OCI-M1 (cell line): ENCODE data around the gene THOC1.
A peak's percentile ranks its signal among the peaks of the same experiment; 100 is the strongest.
"Not testable (repeated sequence)": the region's sequence is repeated elsewhere in the genome, so short reads cannot be mapped to it uniquely, and the experiment has no call there.

Source experiments
- DNase-seq: peaks from one replicate; lab custom pipeline; 2025; lab: John Stamatoyannopoulos, UW

Gene THOC1, protein sequence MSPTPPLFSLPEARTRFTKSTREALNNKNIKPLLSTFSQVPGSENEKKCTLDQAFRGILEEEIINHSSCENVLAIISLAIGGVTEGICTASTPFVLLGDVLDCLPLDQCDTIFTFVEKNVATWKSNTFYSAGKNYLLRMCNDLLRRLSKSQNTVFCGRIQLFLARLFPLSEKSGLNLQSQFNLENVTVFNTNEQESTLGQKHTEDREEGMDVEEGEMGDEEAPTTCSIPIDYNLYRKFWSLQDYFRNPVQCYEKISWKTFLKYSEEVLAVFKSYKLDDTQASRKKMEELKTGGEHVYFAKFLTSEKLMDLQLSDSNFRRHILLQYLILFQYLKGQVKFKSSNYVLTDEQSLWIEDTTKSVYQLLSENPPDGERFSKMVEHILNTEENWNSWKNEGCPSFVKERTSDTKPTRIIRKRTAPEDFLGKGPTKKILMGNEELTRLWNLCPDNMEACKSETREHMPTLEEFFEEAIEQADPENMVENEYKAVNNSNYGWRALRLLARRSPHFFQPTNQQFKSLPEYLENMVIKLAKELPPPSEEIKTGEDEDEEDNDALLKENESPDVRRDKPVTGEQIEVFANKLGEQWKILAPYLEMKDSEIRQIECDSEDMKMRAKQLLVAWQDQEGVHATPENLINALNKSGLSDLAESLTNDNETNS

DNA sequence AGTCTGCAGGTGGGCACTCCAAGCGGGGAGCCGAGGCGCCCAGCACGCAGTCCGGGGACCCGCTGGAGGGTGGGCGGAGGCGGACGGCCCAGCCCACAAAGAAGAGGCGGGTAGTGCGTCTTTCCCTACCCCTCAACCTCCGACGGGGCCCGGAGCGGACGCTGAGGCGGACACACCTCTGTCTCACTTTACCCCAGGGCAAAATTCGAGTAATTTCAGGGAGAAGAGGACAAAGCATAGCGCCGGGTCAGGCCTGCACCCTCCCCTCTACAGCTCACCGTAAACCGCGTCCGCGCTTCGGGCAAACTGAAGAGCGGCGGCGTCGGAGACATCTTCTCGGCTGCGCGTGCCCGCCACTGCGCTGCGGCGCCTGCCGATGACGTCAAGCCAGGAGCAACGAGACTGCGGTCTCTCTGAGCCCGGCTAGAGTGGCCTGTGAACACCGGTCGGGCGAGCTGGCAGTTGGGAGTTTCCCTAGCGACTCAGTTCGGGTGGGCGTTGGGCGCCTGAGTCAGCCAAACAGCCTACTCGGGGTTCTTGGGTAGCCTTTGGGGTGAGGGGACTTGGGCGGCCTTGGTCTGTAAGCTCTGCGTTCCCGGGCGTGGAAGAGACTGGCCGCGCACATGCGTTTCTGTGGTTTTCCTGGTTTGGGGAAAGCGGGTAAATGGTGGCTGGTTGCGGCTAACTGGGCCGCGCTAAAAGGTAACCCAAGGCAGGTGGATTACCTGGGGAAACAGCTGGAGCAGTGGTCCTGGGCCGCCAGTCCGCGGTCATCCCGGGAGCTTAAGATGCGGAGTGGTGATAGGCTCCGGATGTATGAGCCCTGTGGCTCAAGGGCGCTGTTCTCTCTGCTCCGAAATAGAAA lies at the start of gene THOC1:
TSS of gene THOC1 (minus strand) at position 360 of the 865 bp plus-strand sequence. CDS start at position 332, 28 bp downstream.
- peak; percentile 94 for DNase-seq

DNA sequence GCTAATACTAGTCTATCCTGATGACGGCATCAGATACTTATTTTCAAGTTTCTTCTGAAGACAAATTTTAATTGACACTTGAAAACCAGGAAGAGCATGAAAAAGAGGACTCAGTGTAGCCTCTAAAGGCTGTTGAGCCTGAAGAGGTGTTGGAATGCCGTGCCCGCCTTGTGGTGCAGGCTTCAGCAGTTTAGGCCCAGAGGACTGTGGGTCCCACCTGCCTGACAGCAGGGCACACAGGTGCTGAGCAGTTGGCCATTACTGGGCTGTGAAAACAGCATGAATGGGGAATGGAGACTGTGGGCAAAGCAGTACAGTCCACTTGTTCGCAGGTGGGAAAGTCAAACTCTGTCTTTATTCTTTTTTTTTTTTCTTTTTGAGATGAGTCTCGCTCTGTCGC lies 49.8 kb upstream of the THOC1 start:
- no peak for DNase-seq

DNA sequence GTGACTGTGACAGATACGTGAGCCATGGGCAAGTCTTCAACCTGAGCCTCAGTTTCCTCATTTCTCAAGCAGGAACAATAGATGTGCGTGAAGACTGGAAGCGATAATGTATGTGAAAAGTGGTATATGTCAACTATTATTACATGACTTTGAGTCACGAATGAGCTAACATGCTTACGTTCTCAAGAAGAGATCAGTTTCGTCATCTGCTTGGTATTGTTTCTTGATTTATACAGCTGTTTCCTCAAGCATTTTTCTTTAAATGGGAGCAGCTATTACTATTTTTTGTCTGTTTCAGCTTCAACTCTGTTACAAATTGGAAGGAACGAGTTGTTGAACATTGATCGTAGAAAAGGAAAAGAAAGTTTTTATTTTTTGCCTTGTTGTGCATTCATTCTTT lies 48.5 kb upstream of the THOC1 start:
- DNase-seq, result no peak

DNA sequence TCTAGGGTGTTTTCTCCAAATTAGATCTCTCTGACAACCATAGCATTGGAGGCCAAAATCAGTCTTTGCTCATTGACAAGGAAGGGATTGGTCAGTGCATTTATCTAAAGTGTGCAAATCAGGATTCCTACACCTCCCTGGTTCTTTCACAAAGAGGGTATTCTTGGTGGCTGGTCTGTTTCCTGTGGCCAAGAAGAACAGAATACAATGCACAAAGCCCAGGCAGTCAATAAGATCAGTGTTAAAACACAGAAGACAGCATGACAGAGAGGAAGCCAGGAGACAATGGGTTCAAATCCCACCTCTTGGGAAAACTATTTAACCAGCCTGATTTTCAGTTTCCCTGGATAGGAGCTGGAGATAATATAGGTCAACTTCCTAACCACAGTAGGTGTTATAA lies 46.1 kb upstream of the THOC1 start:
- no peak for DNase-seq

DNA sequence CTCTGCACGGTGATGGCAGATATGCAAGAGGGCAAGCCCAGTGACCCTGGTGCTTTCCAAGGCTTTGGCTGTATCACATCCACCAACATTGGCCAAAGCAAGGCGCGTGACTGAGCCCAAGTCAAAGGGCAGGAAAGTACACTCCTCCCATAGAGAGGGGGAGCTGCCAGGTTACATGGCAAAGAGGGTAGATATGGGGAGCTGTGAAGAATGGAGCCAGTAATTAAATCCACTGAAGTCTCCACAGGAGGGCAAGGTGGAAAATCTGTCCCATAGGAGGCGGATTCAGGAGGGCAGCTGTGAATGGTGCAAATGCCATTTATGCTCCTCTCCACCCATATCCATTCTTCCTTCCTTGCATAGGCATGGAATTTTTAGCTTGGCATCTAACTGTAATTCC lies 44.6 kb upstream of the THOC1 start:
- DNase-seq, result no peak

DNA sequence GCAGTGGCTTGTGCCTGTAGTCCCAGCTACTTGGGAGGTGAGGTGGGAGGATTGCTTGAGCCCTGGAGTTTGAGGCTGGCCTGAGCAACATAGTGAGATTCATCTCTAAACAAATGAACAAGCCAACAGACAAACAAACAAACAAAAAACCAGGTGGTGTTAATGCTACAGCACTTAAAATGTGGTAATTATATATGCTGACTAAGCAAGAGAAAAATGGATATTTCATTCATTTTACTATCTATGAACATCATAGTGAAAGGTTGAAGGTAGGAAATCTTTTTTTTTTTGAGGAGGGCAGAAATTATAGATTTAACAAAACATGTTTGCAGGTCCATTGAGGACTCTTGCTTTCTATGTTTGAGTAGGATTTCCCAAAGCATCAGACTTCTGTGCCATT lies 42.2 kb upstream of the THOC1 start:
- no peak for DNase-seq

DNA sequence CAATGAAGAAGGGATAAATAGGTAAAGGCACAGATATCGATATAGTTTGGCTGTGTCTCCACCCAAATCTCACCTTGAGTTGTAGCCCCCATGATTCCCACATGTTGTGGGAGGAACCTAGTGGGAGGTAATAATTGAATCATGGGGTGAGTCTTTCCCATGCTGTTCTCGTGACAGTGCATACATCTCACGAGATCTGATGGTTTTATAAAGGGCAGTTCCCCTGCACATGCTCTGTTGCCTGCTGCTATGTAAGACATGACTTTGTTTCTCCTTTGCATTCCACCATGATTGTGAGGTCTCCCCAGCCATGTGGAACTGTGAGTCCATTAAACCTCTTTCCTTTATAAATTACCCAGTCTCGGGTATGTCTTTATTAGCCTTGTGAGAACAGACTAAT lies 40.2 kb upstream of the THOC1 start:
- DNase-seq, result not testable (repeated sequence)

DNA sequence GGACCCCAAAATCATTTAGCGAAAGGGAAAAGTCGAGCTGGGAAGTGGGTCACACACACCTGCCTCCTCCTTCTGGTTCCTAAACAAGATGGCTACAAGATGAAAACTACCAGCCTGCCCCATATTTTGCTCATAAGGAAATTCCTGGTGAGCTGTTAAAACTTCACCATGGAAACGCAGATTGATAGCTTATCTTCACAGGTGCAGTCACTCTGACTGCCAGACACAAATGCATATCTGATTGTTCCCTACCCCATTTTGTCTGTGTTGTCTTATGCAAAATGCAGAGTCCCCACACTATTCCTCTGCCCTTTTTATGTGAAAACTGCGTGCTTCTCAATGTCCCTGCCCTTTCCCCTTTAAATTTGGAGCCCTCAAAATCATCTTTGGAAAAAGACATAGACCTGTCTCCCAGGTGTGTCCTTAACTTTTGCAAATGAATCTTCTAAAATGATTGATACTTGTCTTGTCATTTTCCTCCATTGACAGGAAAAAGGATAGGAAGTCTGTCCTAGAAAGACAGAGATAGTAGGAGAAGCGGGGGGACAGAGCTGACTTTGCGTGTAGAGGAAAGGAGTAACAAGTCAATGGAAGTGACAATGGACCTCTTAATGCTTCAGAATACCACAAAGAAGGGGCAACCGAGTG lies 38.9 kb upstream of the THOC1 start:
- no peak for DNase-seq

DNA sequence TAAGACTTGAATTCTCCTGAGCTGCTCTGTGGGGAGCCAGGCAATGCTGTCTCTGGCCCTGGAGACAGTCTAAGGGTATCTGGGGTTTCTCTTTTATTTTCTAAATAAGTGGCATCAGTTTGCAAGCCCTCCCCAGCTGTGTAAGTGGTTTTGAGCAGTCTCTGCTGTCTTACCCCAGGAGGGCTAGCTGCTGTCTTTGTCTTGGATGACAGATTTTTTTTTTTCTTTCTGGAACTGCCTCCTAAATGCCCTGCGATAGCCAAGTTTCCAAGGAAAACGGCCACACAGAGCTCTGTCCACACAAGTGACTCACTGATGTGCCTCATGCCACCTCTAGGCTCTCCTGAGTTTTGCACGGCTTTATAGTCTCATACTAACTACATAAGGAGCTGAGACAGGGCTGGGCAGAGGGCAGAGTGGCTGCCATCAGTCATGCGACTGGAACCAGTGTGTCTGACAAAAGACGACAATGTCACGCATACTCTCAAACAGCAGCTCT lies 37.2 kb upstream of the THOC1 start:
- DNase-seq, result no peak

DNA sequence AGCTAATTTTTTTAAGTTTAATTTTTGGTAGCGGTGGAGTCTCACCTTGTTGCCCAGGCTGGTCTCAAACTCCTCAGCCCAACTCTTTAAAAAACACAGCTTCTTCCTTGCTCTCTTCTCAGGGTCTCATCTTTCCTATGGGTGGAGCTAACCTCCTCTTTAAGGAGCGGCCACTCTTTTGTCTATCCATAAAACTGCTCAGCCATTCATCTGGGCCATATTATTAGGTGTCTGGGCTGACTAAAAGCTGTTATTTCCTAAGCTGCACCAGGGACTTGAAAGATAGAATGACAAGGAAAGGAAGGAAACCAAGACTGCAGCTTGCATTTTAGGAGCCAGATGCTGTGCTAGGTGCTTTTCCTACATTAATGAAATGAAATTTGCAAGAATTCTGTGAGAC lies 35.8 kb upstream of the THOC1 start:
- DNase-seq, result no peak

DNA sequence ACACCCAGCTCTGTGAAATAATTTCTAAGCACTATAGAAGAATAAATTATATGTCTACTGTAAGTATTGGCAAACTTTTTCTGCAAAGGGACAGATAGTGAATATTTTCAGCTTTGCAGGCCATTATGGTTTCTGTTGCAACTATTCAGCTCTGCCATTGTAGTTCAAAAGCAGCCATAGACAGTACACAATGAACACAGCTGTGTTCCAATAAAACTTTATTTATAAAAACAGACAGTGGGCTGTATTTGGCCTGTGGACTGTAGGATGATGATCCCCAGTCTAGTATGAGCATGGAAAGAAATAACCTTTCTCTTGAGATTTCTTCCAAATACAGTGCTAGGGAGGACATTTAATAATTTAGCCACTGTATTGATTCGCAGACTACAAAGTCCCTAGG lies 35.2 kb upstream of the THOC1 start:
- no peak for DNase-seq

DNA sequence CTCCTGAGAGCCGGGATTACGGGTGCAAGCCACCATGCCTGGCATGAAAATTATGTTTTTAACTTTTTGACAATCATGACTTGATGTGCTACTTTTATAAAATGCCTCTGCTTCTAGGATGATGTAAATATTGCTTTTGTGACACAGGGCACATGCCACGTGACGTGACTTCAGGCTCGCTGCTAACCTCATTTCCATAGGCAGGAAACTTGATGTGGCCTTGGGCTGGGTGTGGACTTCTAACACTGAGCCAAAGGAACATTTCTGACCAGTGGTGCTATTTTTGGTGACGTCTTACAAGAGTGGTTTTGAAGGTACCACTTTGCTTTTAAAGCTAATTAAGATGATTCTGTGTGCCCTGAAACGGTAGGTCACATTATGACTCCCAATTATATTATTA lies 34.2 kb upstream of the THOC1 start:
- DNase-seq, result no peak

DNA sequence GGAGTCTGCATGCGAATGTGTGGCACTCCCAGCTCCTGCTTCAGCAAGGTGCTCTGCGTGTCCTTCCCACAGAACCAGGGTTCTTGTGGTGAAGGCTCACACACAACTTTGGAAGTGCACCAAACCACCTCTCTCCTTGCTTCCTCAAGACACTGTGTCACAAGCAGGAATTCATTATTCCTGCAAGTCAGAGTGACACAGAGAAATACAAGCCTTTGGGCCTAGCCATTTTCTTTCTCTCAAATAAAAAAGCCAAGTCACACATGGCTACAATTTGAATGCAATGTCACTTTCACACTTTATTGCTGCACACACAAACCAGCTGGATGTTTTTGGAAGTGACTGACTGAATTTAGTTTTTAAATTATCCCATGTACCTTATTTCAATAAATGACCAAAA lies 30.1 kb upstream of the THOC1 start:
- no peak for DNase-seq

DNA sequence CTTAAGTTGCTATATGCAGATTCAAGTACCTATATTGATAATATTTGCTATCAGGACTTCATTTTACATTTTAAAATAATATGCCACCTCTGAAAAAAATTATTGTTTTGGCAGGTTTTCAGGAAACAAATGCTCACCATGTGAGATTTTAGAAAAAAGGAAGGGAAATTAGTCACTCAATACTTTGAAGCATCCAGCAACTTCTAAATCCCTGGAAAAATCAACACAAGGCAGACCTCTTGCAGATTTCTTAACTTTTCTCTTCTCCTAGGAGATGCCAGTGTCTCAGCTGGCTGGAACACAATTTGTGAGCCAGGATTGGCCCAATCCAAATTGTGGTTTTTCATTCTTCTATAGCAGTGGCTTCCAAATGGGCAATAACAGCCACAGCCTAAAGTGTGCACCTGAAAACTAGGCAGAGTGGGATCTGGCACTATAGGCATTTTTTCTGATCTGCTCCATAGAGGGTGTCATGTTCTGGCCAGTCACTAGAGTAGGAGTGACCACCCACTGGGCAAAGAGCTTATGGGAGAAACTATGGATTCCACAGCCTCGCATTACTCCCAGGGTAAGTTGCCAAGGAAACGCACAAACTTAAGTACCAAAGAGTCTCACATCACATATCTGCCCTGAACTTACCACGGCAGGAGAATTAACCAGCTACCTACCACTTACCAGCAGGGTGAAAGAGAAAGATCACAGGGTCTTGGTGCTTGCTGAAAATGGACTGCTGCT lies 28.1 kb upstream of the THOC1 start:
- DNase-seq, result no peak

DNA sequence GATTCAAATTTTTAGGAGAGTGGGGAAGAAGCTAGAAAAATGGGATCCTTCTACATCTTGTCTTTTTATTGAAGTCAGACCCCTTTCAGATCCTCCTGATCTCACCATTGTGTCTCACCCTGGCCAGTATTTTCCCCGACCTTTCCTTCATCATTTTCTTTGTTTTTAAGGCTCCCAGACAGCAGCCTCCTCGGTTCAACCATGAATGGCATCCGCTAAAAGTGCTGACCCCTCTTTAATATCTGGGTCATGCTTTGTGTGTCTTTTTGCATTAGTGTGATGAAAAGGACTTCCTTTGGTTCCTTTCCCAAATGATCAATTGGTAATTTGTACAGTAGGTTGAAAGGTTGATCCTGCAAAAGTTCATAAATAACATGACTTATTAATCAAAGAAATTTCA lies 26.7 kb upstream of the THOC1 start:
- DNase-seq, result no peak

DNA sequence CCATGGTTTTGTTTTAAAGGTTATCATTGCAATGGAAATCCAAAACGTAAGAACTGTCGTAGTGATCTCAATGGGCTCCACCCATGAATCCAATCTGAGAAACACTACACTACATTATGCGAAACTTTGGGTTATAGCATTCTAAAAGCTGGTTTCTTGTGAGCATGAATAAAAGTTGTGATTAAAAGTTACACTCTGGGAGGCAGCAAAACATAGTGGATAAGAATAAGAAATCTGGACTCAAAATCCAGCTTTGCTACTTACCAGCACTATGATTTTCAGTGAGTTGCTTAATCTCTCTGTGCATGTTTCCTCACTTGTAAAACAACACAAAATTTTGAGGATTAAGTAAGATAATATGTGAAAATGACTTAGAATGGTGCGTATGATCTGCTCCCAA lies 25.7 kb upstream of the THOC1 start:
- DNase-seq, result no peak

DNA sequence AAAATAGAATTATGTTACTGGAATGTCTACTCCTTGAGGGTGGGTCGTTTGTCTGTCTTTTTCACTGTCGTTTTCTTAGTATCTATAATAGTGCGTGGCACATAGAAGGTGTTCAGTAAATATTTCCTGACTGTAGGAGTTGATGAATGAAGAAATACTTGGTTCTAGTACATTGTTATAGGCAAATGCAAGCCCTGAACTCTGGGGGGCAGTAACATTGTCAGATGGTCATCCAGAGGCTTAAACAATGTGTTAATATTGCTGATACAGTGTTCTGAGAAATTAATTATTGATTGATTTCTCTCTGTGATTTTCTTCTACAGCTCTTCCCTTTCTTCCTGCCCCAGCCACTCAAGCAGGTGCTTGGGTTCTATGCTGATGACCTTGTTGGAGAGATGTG lies 24.4 kb upstream of the THOC1 start:
- peak; percentile 25 for DNase-seq

DNA sequence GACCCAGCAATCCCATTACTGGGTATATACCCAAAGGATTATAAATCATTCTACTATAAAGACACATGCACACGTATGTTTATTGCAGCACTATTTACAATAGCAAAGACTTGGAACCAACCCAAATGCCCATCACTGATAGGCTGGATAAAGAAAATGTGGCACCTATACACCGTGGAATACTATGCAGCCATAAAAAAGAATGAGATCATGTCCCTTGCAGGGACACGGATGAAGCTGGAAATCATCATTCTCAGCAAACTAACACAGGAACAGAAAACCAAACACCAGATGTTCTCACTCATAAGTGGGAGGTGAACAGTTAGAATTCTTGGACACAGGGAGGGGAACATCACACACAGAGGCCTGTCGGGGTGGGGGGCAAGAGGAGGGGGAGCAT lies 22.1 kb upstream of the THOC1 start:
- DNase-seq, result not testable (repeated sequence)

DNA sequence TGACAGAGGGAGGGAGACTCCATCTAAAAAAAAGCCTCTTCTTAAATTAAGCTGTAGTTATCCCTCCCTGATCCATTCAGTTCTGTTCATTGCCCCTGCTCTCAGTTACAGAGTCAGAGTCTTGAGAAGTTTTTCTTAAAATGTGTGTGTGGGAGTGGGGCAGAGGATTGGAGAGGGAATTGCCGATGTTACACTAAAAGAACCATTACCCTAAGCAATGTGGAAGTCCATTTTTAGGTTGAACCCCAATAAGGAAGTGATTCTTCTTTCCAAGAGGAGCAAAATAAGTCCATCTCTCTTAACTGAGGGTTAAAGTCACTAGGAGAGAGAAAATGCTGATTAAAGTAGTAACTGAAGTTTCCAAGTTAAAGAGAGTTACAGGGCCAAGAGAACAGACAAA lies 21.2 kb upstream of the THOC1 start:
- no peak for DNase-seq

DNA sequence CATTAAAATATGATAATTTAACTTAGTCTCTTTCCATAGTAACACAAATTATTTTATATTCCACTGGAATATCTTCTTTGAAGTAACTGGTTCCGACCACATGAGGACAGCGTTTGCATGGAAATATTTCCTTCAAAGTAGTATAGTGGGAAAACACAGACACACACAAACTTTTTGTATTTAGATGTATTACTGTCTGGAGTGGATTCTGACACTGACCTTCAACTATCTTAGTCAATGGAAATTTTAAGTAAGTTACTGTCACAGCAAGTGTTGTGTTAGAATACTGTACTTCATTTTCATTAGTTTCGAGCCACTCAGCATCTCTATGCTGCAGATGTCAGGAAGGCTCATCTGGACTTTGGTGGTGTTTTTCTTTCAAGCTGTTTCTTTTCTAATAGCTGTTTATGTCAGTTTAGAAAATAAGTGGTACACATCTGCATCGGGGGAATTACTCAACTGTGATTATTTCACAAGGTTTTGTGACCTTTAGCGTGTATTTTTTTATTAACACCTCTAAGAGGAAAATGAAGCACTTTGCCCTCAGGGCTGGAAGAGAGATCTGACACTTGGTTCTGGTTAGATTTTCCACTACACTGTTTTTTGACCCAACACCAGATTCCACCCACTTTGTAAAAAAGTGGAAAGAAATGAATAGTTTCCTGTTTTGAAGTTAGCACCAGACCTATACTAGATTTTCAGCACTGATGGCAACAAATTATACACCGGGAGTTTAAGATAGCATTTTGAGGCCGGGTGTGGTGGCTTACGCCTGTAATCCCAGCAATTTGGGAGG lies 18.9 kb upstream of the THOC1 start:
- DNase-seq, result peak; percentile 41

DNA sequence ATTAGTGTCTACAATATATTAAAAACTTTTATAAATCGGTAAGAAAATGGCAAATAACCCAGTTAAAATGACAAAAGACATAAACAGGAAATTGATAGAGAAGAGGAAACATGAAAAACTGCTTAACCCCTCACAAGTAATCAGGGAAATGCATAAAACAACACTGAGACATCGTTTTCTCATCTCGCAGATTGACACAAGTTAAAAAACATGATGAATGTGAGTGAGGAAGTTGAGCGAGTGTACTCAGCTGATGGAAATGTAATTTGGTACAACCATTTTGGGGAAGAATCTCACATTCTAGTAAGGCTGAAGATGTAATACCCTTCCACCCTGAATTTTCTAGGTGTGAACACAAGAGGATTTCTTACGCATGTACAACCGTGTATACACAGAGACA lies 18.0 kb upstream of the THOC1 start:
- DNase-seq, result peak; percentile 11
